Measurements from ENCODE around the gene UBA3. TPM values are rescaled to one million over a fixed set of nuclear protein-coding genes. Genes with fewer than 3 reads are reported as not detected.

The UBA3 gene
- total RNA-seq, 5 donors from 2014 or later (not counting 1 experiment from before 2014, with no cell fraction given) = 62.7 to 83.1 (median 73.2) TPM

DNA sequence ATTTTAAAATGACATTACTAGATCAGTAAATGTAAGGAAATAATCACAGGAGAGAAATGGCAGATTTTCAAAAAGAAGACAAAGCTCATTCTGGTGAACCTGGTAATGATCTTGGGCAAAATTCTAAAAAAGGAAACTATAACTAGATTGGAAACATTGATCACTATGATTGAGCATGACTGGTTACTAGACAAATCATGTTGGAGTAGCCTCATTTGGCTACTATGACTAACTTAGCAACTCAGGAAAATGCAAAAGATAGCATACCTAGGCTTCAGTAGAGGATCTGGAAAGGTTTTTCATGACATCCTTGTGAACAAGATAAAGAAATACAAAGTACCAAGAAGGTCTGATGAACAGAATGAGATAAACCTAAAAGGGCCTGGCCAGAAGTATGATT lies 20.5 kb downstream of the UBA3 start:
- Histone ChIP-seq H3K36me3 (ENCODE audit: control insufficient read depth in 2 of 2, extremely low read depth in 1 of 2, insufficient read depth in 1 of 2, low read length in 1 of 2) (peaks cover 4 to 48% of the 10 kb centered on the region in 2 donors), H3K27me3 (replicated peaks in 1 of 2; ENCODE audit: control insufficient read depth in 2 of 2, extremely low read depth in 1 of 2, insufficient read depth in 2 of 2, low read length in 1 of 2) (no peaks in the 10 kb centered on the region), H3K4me3 (ENCODE audit: control insufficient read depth in 1 of 2, extremely low read depth in 1 of 2, low read length in 1 of 2) (no peak overlapping the region), H3K27ac (ENCODE audit: low read length) (no peak overlapping the region), H3K4me1 (ENCODE audit: control insufficient read depth in 1 of 2, extremely low read depth in 1 of 2, insufficient read depth in 2 of 2, low read length in 2 of 2) (peaks cover 16 to 24% of the 10 kb centered on the region in 2 experiments), H3K9me3 (no peaks in the 10 kb centered on the region)
- ChIA-PET CTCF (interaction anchor here (0.6 to 1.6 kb wide), 3 partner anchors 25 to 102 kb away, joined by 3 read pairs; partner anchors contain the start of gene ARL6IP5 (in 1 of the 2)), POLR2A (interaction anchor here (0.7 to 1.4 kb wide), 3 partner anchors 11 to 35 kb away, joined by 3 to 4 read pairs (median 3); no protein-coding TSS in a partner anchor)
- no peak overlapping the region for H3K4me3 Mint-ChIP-seq
- peak overlapping the region; percentile 80 to 86 for H3K27ac Mint-ChIP-seq
- ATAC-seq (replicated peaks in 1 of 4) (no peak), DNase-seq (no peak)
- no peaks in the 10 kb centered on the region for H3K27me3 Mint-ChIP-seq
- peaks cover 38% of the 10 kb centered on the region for H3K36me3 Mint-ChIP-seq
- no peaks in the 10 kb centered on the region for H3K9me3 Mint-ChIP-seq
- peaks cover 37 to 55% (median 47%) of the 10 kb centered on the region in 3 donors for H3K4me1 Mint-ChIP-seq

DNA sequence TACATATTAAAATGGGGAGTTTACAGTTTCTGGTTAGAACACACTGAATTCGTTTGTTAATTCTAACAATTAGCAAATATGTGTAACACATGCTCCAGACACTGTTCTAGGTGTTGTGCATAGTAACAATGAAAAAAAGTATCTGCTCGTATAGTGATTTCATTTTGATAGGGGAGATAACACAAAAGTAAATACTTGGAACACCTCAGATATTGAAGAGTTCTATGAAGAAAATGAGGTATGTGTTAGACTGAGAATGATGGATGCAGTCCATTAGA lies 21.3 kb downstream of the UBA3 start:
- peaks cover 4 to 50% of the 10 kb centered on the region in 2 donors for H3K36me3 ChIP-seq (ENCODE audit: control insufficient read depth in 2 of 2, extremely low read depth in 1 of 2, insufficient read depth in 1 of 2, low read length in 1 of 2)
- DNase-seq (no peak), ATAC-seq (replicated peaks in 1 of 4) (peak in 1 of 4 experiments; percentile 16)
- no peaks in the 10 kb centered on the region for H3K27me3 Mint-ChIP-seq
- H3K4me3 Mint-ChIP-seq = peak overlapping the region in 1 of 3 donors; percentile 18
- CTCF ChIA-PET = interaction anchor here (0.6 to 1.9 kb wide), 4 partner anchors 26 to 62 kb away, joined by 3 to 6 read pairs (median 5); partner anchors contain the start of gene ARL6IP5 (in 1 of the 2)
- POLR2A ChIA-PET = interaction anchor here (0.6 to 1.4 kb wide), 5 partner anchors 9 to 81 kb away, joined by 3 to 13 read pairs (median 3); partner anchors contain the start of gene EOGT (in 1 of the 2)
- H3K36me3 Mint-ChIP-seq = peaks cover 38% of the 10 kb centered on the region
- no peaks in the 10 kb centered on the region for H3K9me3 Mint-ChIP-seq
- H3K9me3 ChIP-seq = no peaks in the 10 kb centered on the region
- 43% methylated on average over 1 of the region's 2 CpGs for WGBS (ENCODE audit: insufficient coverage)
- H3K4me3 ChIP-seq (ENCODE audit: control insufficient read depth in 1 of 2, extremely low read depth in 1 of 2, low read length in 1 of 2) = no peak overlapping the region
- H3K4me1 Mint-ChIP-seq = peaks cover 29 to 47% (median 39%) of the 10 kb centered on the region in 3 donors
- peak overlapping the region; percentile 80 to 86 for H3K27ac Mint-ChIP-seq
- no peaks in the 10 kb centered on the region for H3K27me3 ChIP-seq (replicated peaks in 1 of 2; ENCODE audit: control insufficient read depth in 2 of 2, extremely low read depth in 1 of 2, insufficient read depth in 2 of 2, low read length in 1 of 2)
- peaks cover 16 to 18% of the 10 kb centered on the region in 2 experiments for H3K4me1 ChIP-seq (ENCODE audit: control insufficient read depth in 1 of 2, extremely low read depth in 1 of 2, insufficient read depth in 2 of 2, low read length in 2 of 2)
- peak overlapping the region; percentile 77 for H3K27ac ChIP-seq (ENCODE audit: low read length)

DNA sequence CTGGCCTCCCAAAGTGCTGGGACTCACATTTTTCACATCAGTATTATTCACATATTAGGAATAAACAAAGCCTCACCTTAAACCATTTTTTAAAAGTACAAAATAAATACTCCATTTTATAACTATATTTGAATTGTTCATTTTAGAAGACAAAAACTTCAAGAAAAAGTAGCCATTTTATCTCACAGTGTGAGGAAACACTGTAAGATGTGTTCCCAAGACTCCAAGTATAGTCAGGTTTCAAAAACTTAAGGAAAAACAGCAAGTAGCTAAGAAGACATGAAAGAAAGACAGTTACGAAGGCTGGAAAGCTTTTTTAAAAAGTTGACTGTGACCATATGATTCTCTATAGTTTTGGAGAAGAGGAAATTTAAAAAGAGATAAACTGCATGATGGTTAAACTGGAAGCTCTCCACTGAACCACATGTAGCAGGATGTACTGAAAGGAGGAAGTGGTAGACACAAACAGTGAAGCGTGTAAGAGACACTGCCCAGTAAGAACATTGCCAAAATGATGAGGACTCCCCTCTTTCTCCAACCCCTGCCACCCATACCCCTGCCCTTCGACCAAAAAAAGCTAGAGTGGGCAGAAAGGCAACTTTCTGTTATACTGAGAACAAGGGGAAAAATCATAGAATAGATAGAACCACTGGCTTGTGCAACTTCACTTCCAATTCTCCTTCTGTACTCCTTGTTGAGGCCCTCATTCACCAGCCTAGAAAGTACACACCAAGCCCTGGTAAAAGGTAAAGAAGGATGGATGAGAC lies 21.8 kb downstream of the UBA3 start:
- CTCF ChIA-PET = interaction anchor here (1.5 to 1.9 kb wide), 3 partner anchors 27 to 63 kb away, joined by 4 to 6 read pairs (median 6); partner anchors contain the start of gene ARL6IP5 (in 1 of the 2)
- Histone ChIP-seq H3K27me3 (replicated peaks in 1 of 2; ENCODE audit: control insufficient read depth in 2 of 2, extremely low read depth in 1 of 2, insufficient read depth in 2 of 2, low read length in 1 of 2) (no peaks in the 10 kb centered on the region), H3K4me3 (ENCODE audit: control insufficient read depth in 1 of 2, extremely low read depth in 1 of 2, low read length in 1 of 2) (no peak overlapping the region), H3K4me1 (ENCODE audit: control insufficient read depth in 1 of 2, extremely low read depth in 1 of 2, insufficient read depth in 2 of 2, low read length in 2 of 2) (peaks cover 16 to 18% of the 10 kb centered on the region in 2 experiments), H3K9me3 (no peaks in the 10 kb centered on the region), H3K36me3 (ENCODE audit: control insufficient read depth in 2 of 2, extremely low read depth in 1 of 2, insufficient read depth in 1 of 2, low read length in 1 of 2) (peaks cover 4 to 52% of the 10 kb centered on the region in 2 donors), H3K27ac (ENCODE audit: low read length) (peak overlapping the region; percentile 77)
- Mint-ChIP-seq H3K4me3 (peak overlapping the region in 2 of 3 donors; percentile 6 to 18), H3K36me3 (peaks cover 36% of the 10 kb centered on the region), H3K27ac (peak overlapping the region; percentile 80 to 86), H3K9me3 (no peaks in the 10 kb centered on the region), H3K27me3 (no peaks in the 10 kb centered on the region), H3K4me1 (peaks cover 24 to 42% (median 33%) of the 10 kb centered on the region in 3 donors)
- peak; percentile 96 to 99 (median 98) for ATAC-seq (replicated peaks in 1 of 4)
- DNase-seq = peak in 6 of 35 experiments; percentile 5 to 61 (median 18)
- POLR2A ChIA-PET = interaction anchor here (0.6 to 1.4 kb wide), 7 partner anchors 10 to 82 kb away, joined by 3 to 13 read pairs (median 3); partner anchors contain the start of gene EOGT (in 1 of the 2)
- no CpG with 5 or more reads among the region's 3 CpGs for WGBS (ENCODE audit: insufficient coverage)

DNA sequence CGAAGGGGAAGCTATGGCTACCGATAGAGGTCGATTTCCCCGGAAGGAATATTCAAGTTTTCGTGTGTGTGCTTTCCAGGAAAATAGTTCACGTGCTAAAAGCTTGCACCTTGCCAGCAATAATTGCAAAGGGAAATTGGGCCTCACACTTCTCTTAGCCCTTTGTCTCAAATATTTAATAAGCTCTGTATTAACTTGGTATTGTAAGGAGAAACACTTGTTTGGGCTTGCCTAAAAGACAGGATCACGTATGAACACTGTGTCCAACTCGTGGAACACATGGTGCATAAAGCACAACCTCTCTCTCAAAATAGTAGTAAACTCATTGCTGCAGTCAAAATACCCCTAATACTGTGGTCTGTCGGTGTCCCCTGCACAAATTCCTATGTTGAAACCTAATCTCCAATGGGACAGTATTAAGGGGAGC lies 27.7 kb downstream of the UBA3 start:
- no peaks in the 10 kb centered on the region for H3K9me3 ChIP-seq
- ChIA-PET POLR2A (interaction anchor here (0.6 to 1.9 kb wide), 11 partner anchors 8 to 48 kb away, joined by 3 to 11 read pairs (median 4); partner anchors contain the start of gene ARL6IP5 (in 1 of the 2)), CTCF (interaction anchor here (0.8 to 1.5 kb wide), 8 partner anchors 12 to 69 kb away, joined by 3 to 5 read pairs (median 4); partner anchors contain the start of gene ARL6IP5 (in 1 of the 2))
- Mint-ChIP-seq H3K4me1 (peaks cover 44 to 53% (median 49%) of the 10 kb centered on the region in 3 donors), H3K36me3 (peaks cover 20% of the 10 kb centered on the region), H3K4me3 (peak overlapping the region; percentile 98 to 99 (median 99)), H3K9me3 (no peaks in the 10 kb centered on the region), H3K27me3 (no peaks in the 10 kb centered on the region), H3K27ac (peak overlapping the region; percentile 97)
- H3K27me3 ChIP-seq (replicated peaks in 1 of 2; ENCODE audit: control insufficient read depth in 2 of 2, extremely low read depth in 1 of 2, insufficient read depth in 2 of 2, low read length in 1 of 2) = no peaks in the 10 kb centered on the region
- DNase-seq (no peak), ATAC-seq (replicated peaks in 1 of 4) (peak in 3 of 4 experiments; percentile 1 to 9 (median 1))
- peaks cover 20 to 22% of the 10 kb centered on the region in 2 experiments for H3K4me1 ChIP-seq (ENCODE audit: control insufficient read depth in 1 of 2, extremely low read depth in 1 of 2, insufficient read depth in 2 of 2, low read length in 2 of 2)
- H3K36me3 ChIP-seq (ENCODE audit: control insufficient read depth in 2 of 2, extremely low read depth in 1 of 2, insufficient read depth in 1 of 2, low read length in 1 of 2) = peaks cover 2 to 32% of the 10 kb centered on the region in 2 donors
- WGBS (ENCODE audit: insufficient coverage) = 0% methylated on average over 4 of the region's 9 CpGs
- H3K27ac ChIP-seq (ENCODE audit: low read length) = peak overlapping the region; percentile 87
- H3K4me3 ChIP-seq (ENCODE audit: control insufficient read depth in 1 of 2, extremely low read depth in 1 of 2, low read length in 1 of 2) = peak overlapping the region; percentile 73 to 91

DNA sequence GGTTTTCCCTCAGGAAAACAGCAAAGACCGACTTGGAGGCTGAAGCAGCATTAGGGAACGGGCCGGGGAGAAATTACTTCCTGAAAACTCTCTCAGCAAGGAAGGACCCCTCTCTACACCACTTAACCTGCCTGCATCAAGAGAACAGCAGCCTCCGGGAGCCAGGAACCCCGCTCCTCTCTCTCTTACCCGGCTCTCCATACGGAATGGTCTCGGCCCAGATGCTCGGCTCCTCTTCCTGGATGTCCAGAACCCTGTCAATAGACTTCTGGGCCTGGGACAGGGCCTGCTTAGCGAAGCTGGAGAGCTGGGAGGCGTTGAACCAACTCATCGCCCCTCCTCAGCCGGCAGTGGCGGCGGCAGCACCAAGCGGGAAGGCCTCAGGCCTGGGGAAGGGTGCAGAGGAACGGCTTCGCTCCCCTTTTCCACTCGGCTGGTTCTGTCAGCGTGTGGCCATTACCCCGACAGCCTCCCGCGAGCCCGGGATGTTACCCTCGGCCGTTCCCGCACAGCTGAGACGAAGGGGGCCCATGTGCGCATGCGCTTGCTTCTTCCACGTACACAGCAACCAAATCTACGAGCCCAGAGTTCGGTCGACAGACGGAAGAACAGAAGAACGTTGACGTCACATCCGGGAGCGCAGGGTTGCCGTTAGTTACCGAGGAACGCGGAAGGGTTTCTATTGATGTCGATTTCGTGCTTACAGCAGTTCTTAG lies 28.3 kb downstream of the UBA3 start, which contains the start of gene TMF1:
TSS of gene TMF1 (minus strand) at position 578 of the 716 bp plus-strand sequence. CDS start at position 331, 247 bp downstream.
- peaks cover 2 to 34% of the 10 kb centered on the region in 2 donors for H3K36me3 ChIP-seq (ENCODE audit: control insufficient read depth in 2 of 2, extremely low read depth in 1 of 2, insufficient read depth in 1 of 2, low read length in 1 of 2)
- H3K27me3 ChIP-seq (replicated peaks in 1 of 2; ENCODE audit: control insufficient read depth in 2 of 2, extremely low read depth in 1 of 2, insufficient read depth in 2 of 2, low read length in 1 of 2) = no peaks in the 10 kb centered on the region
- Mint-ChIP-seq H3K36me3 (peaks cover 23% of the 10 kb centered on the region), H3K27me3 (no peaks in the 10 kb centered on the region), H3K4me3 (peak within 1 kb of the TSS; percentile 98 to 99 (median 99)), H3K4me1 (peaks cover 47 to 53% (median 50%) of the 10 kb centered on the region in 3 donors), H3K9me3 (no peaks in the 10 kb centered on the region), H3K27ac (peak within 1 kb of the TSS; percentile 97)
- ChIA-PET POLR2A (interaction anchor here (0.6 to 1.9 kb wide), 13 partner anchors 8 to 1390 kb away, joined by 3 to 11 read pairs (median 4); partner anchors contain the start of gene ARL6IP5 (in 1 of the 2)), CTCF (interaction anchor here (0.6 to 1.5 kb wide), 8 partner anchors 13 to 69 kb away, joined by 3 to 5 read pairs (median 4); partner anchors contain the start of gene ARL6IP5 (in 1 of the 2))
- WGBS (ENCODE audit: insufficient coverage) = under 1% methylated on average over 42 of the region's 45 CpGs
- H3K27ac ChIP-seq (ENCODE audit: low read length) = peak within 1 kb of the TSS; percentile 87
- peak within 1 kb of the TSS; percentile 73 to 91 for H3K4me3 ChIP-seq (ENCODE audit: control insufficient read depth in 1 of 2, extremely low read depth in 1 of 2, low read length in 1 of 2)
- peaks cover 20 to 22% of the 10 kb centered on the region in 2 experiments for H3K4me1 ChIP-seq (ENCODE audit: control insufficient read depth in 1 of 2, extremely low read depth in 1 of 2, insufficient read depth in 2 of 2, low read length in 2 of 2)
- ATAC-seq (replicated peaks in 1 of 4) (peak; percentile 91 to 93 (median 92)), DNase-seq (peak; percentile 92 to 100 (median 97))
- no peaks in the 10 kb centered on the region for H3K9me3 ChIP-seq

Data from T-cell (primary cell).